Spleen (tissue), 11 donors: ENCODE data around the gene APOC4. TPM values are rescaled to one million over a fixed set of nuclear protein-coding genes. Genes with fewer than 3 reads are reported as not detected.

Source experiments
- DNase-seq: peaks from one replicate; pipeline ENCODE4 v3.0.0-alpha.2; 2020
- H3K27ac ChIP-seq, 8 donors: fragments of 200-600 bp; sonication (generic) in 7 of 8; 1 replicate in 4 of 8; 2 replicates in 4 of 8; pipeline versions ENCODE4 v1.5.0 to v1.8.0; 2016 to 2021; ENCODE audit warnings: inconsistent platforms in 4 of 8, mild to moderate bottlenecking in 4 of 8, moderate library complexity in 1 of 8
- H3K27me3 ChIP-seq, 7 donors: fragments of 200-600 bp; sonication (generic) in 6 of 7; replicated peaks in 1 of 7; 1 replicate in 4 of 7; 2 replicates in 3 of 7; pipeline versions ENCODE4 v1.5.0 to v1.8.0; 2016 to 2021; ENCODE audit warnings: inconsistent platforms in 3 of 7, mild to moderate bottlenecking in 1 of 7
- H3K36me3 ChIP-seq, 6 donors: fragments of 200-600 bp; sonication (generic) in 5 of 6; 1 replicate in 4 of 6; 2 replicates in 2 of 6; pipeline versions ENCODE4 v1.5.0 to v1.8.0; 2016 to 2021; ENCODE audit warnings: inconsistent platforms in 2 of 6
- H3K4me1 ChIP-seq, 6 donors: fragments of 200-600 bp; sonication (generic) in 5 of 6; 1 replicate in 3 of 6; 2 replicates in 3 of 6; pipeline versions ENCODE4 v1.5.0 to v1.8.0; 2016 to 2021; ENCODE audit warnings: inconsistent platforms in 3 of 6
- H3K4me3 ChIP-seq, 8 donors: fragments of 200-600 bp; sonication (generic) in 7 of 8; 1 replicate in 4 of 8; 2 replicates in 4 of 8; pipeline versions ENCODE4 v1.5.0 to v1.8.0; 2016 to 2021; ENCODE audit warnings: inconsistent platforms in 4 of 8, mild to moderate bottlenecking in 4 of 8, moderate library complexity in 2 of 8
- H3K9me3 ChIP-seq, 8 donors: fragments of 200-600 bp; sonication (generic) in 7 of 8; 1 replicate in 4 of 8; 2 replicates in 4 of 8; pipeline versions ENCODE4 v1.5.0 to v1.8.0; 2016 to 2021; ENCODE audit warnings: inconsistent platforms in 4 of 8
- CTCF ChIP-seq, 11 experiments: fragments of 200-600 bp in 7 of 11; fragments of 450-650 bp in 4 of 11; sonication (generic) in 4 of 11; IDR thresholded peaks in 8 of 11; conservative IDR thresholded peaks in 3 of 11; 1 replicate in 7 of 11; 2 replicates in 4 of 11; pipeline versions ENCODE4 v1.4.0 to v1.8.0; 2016 to 2021; ENCODE audit warnings: antibody characterized with exemption in 11 of 11, inconsistent platforms in 4 of 11, mild to moderate bottlenecking in 1 of 11
- POLR2A ChIP-seq, 3 donors: fragments of 450-650 bp; IDR thresholded peaks; one replicate each; pipeline ENCODE4 v1.5.1; 2017; ENCODE audit warnings: antibody characterized with exemption in 3 of 3, mild to moderate bottlenecking in 1 of 3
- POLR2AphosphoS5 ChIP-seq, 3 donors: sonication (generic); formaldehyde crosslinking; IDR thresholded peaks; one replicate each; pipeline ENCODE4 v1.5.1; 2017; ENCODE audit warnings: antibody characterized with exemption in 3 of 3
- WGBS, 5 donors: extraction: QIAGEN DNeasy Blood & Tissue Kit in 3 of 5; methylation state at CpG; one replicate each; pipeline versions ENCODE4 v1.1.5 to v1.1.7; 2013 to 2018; 5-methylcytosine and 5-hydroxymethylcytosine counted together
- intact Hi-C: fragments of 100-400 bp; cut with DNase I; formaldehyde crosslinking; loops from one replicate; pipeline ENCODE4 v1.15.0; 2023; ENCODE audit warnings: low total_unique reads
- polyA plus RNA-seq, 3 donors: library from polyadenylated mRNA; stranded (reverse); fragments of 200-250 nt; gene quantifications; one replicate each; pipeline ENCODE4 v1.2.1, GENCODE V29; 2013
- total RNA-seq, 7 donors: library from RNA; depleted of rRNA in 3 of 7; stranded (reverse); fragments of >200 nt in 3 of 7; fragmentation: NEBNext Ultra II Directional in 4 of 7; extraction: Animal tissue kit (Norgen Biotek cat#: 25700) in 4 of 7; gene quantifications; one replicate each; pipeline versions ENCODE4 v1.1.0 to v1.2.1, GENCODE V29; 2016 to 2021
- donor health status: healthy with polysubstance abuse.
- donor health status: DM: no; HTN: no; CAD: no; lungs with moderate emphysema.
- donor health status: DM: no; HTN: no; CAD: no.
- donor health status: Bipolar disorder and iron deficiency.
- donor health status: healthy.
- donor health status: DM: no; HTN: no; CAD: no.
- donor health status: DM: yes; HTN: yes; CAD: no.

Gene APOC4
- total and polyA plus RNA-seq, 10 donors: 0.24 to 0.42 (median 0.32) TPM; not detected in 7

DNA sequence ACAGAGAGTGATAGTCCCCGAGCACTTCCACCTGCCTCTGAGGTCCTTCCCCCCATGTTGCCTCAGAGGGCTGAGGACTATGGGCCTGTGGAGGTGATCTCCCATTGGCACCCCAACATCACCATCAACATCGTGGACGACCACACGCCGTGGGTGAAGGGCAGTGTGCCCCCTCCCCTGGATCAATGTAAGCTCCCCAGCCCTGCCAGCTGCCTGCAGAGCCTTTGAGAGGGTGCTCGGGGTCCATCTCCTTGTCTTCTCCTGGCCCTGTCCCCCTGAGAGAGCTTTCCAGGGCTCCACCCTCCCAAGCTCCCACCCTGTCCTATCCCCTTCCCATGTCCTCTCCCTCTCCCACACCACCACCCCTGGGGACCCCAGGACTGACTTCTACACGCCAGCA is 44.4 kb downstream of the APOC4 start:
- H3K4me1 ChIP-seq: peaks cover 0 to 28% (median 10%) of the 10 kb centered on the region in 6 donors
- H3K27ac ChIP-seq: no peak overlapping the region
- H3K36me3 ChIP-seq: peaks cover 0 to 100% (median 89%) of the 10 kb centered on the region in 6 donors
- no peaks in the 10 kb centered on the region for H3K9me3 ChIP-seq
- no peaks in the 10 kb centered on the region for H3K27me3 ChIP-seq
- DNase-seq: no peak
- WGBS, 5 donors: 86 to 94% (median 90%) methylated on average over 7 of the region's 7 CpGs
- H3K4me3 ChIP-seq: no peak overlapping the region
- intact Hi-C loops: no loop called here
- TF ChIP-seq POLR2A (IDR thresholded peaks at IDR 0.05) (no peak), POLR2AphosphoS5 (IDR thresholded peaks at IDR 0.05) (no peak), CTCF (IDR thresholded peaks at IDR 0.05 in 8 of 11, conservative IDR thresholded peaks at IDR 0.05 in 3 of 11) (no peak)

GRCh38 chr19:44987148-44987675 is 45.2 kb downstream of the APOC4 start:
- peaks cover under 1 to 100% (median 90%) of the 10 kb centered on the region in 6 donors for H3K36me3 ChIP-seq
- H3K4me1 ChIP-seq: peaks cover 0 to 28% (median 10%) of the 10 kb centered on the region in 6 donors
- H3K27ac ChIP-seq: peak overlapping the region in 3 of 8 donors; percentile 32 to 53 (median 33)
- H3K9me3 ChIP-seq: no peaks in the 10 kb centered on the region
- TF ChIP-seq CTCF (IDR thresholded peaks at IDR 0.05 in 8 of 11, conservative IDR thresholded peaks at IDR 0.05 in 3 of 11) (no peak), POLR2A (IDR thresholded peaks at IDR 0.05) (no peak), POLR2AphosphoS5 (IDR thresholded peaks at IDR 0.05) (peak in 1 of 3 donors; percentile 47)
- DNase-seq: no peak
- intact Hi-C loops: no loop called here
- H3K27me3 ChIP-seq: no peaks in the 10 kb centered on the region
- no peak overlapping the region for H3K4me3 ChIP-seq
- WGBS, 5 donors: 72 to 94% (median 81%) methylated on average over 10 to 20 of the region's 20 CpGs

- whole genome bisulfite sequencing, 5 donors: 53 to 90% (median 80%) methylated on average over 5 to 9 of the region's 9 CpGs
- TF ChIP-seq POLR2A (IDR thresholded peaks at IDR 0.05): no peak
- peak in 1 of 3 donors; percentile 37 for TF ChIP-seq POLR2AphosphoS5 (IDR thresholded peaks at IDR 0.05)
- Histone ChIP-seq H3K4me1 (peaks cover 0 to 28% (median 10%) of the 10 kb centered on the region in 6 donors), H3K4me3 (no peak overlapping the region), H3K9me3 (no peaks in the 10 kb centered on the region), H3K27me3 (no peaks in the 10 kb centered on the region), H3K27ac (peak overlapping the region in 4 of 8 donors; percentile 4 to 53 (median 32)), H3K36me3 (peaks cover 4 to 100% (median 90%) of the 10 kb centered on the region in 6 donors)
- intact Hi-C loops: no loop called here
- DNase-seq: no peak
Observed at GRCh38 chr19:44988273-44988672, 46.2 kb downstream of the APOC4 start.

DNA sequence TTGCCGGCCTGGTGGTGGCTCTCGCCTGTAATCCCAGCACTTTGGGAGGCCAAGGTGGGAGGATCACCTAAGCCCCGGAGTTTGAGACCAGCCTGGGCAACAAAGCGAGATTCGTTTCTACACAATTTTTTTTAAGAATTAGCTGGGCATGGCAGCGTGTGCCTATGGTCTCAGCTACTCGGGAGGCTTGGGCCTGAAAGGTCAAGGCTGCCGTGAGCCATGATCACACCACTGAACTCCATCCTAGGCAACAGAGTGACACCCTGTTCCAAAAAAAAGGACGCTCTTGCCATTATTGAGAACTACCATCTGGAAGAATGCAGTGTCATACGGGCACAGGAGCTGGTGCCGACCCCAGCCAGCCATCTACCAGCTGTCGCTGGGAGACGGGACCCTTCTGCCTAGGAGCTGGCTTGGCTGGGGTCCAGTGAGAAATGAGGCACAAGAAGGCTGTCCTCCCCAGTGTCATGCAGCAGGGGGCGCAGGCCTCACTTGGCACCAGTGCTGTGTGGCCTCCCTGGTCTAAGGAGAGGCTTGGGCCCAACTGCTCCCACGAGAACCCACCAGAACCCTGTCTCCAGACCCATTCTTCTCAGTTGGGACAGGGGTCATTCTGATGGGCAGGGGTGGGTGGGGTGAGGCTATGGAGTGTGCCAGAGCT is 47.0 kb downstream of the APOC4 start:
- no peak for TF ChIP-seq POLR2A (IDR thresholded peaks at IDR 0.05)
- peak; percentile 33 to 83 (median 66) for TF ChIP-seq CTCF (IDR thresholded peaks at IDR 0.05 in 8 of 11, conservative IDR thresholded peaks at IDR 0.05 in 3 of 11)
- TF ChIP-seq POLR2AphosphoS5 (IDR thresholded peaks at IDR 0.05): peak in 2 of 3 donors; percentile 58 to 61
- Histone ChIP-seq H3K27me3 (no peaks in the 10 kb centered on the region), H3K4me1 (peaks cover 0 to 28% (median 10%) of the 10 kb centered on the region in 6 donors), H3K36me3 (peaks cover 4 to 100% (median 86%) of the 10 kb centered on the region in 6 donors), H3K9me3 (no peaks in the 10 kb centered on the region), H3K27ac (peak overlapping the region in 5 of 8 donors; percentile 4 to 53 (median 32)), H3K4me3 (no peak overlapping the region)
- 82 to 86% (median 83%) methylated on average over 14 to 15 of the region's 15 CpGs for WGBS, 5 donors
- DNase-seq: peak; percentile 89
- intact Hi-C loops: no loop called here
